Ishikawa (cell line): ENCODE results near the gene FAM8A1.

ENCODE experiments used
- CEBPB ChIP-seq: IDR thresholded peaks from 2 replicates; pipeline ENCODE4 v1.6.1; 2012
- CREB1 ChIP-seq: IDR thresholded peaks from 2 replicates; pipeline ENCODE4 v1.6.1; 2012; ENCODE audit warnings: low read depth
- EGR1 ChIP-seq: IDR thresholded peaks from 2 replicates; pipeline ENCODE4 v1.6.1; 2012
- EP300 ChIP-seq: IDR thresholded peaks from 2 replicates; pipeline ENCODE4 v1.6.1; 2012; ENCODE audit warnings: borderline replicate concordance
- FOXM1 ChIP-seq: IDR thresholded peaks from 2 replicates; pipeline ENCODE4 v1.6.1; 2012; ENCODE audit warnings: low read depth, borderline replicate concordance
- NFIC ChIP-seq: IDR thresholded peaks from 2 replicates; pipeline ENCODE4 v1.6.1; 2012
- TAF1 ChIP-seq: IDR thresholded peaks from 2 replicates; pipeline ENCODE4 v1.6.1; 2012; ENCODE audit warnings: low read depth, mild to moderate bottlenecking
- TCF12 ChIP-seq: IDR thresholded peaks from 2 replicates; pipeline ENCODE4 v1.6.1; 2012; ENCODE audit warnings: low read depth
- YY1 ChIP-seq: IDR thresholded peaks from 2 replicates; pipeline ENCODE4 v1.6.1; 2012; ENCODE audit warnings: low read depth
- TF ChIP-seq, protein P1 (sequence below): IDR thresholded peaks from 2 replicates; pipeline ENCODE4 v1.6.1; 2012
- TF ChIP-seq, protein P2 (sequence below): IDR thresholded peaks from 2 replicates; pipeline ENCODE4 v1.6.1; 2012; ENCODE audit warnings: low read depth, mild to moderate bottlenecking
- TF ChIP-seq, protein P3 (sequence below): IDR thresholded peaks from 2 replicates; pipeline ENCODE4 v1.6.1; 2012

DNA sequence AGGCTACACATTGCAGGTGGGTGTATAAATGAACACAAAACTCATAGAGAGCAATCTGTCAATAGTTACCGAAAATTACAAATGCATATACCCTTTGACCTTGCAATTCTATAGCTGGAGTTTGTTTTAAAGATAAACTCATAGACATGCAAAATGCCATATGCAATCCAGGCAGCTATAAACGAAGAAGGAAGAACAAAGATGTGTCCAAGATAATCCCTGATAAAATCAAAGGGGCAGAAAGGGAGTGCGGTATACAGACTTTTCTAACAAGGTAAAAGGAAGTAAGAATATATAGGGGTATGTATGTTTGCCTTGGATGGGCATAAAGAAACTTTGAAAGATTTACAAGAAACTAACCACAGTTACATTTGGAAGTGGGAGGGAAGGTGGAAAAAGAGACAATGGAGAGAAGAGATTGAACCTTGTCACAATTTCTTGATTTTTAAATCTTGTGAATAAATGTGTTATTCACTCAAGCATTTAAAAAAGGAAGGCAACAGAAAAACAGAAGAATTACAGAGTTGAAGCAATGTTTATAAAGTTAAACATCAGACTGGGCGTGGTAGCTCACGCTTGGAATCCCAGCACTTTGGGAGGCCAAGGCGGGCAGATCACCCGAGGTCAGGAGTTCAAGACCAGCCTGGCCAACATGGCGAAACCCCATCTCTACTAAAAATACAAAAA, 29.9 kb downstream of the FAM8A1 start:
- TF ChIP-seq, protein P1, sequence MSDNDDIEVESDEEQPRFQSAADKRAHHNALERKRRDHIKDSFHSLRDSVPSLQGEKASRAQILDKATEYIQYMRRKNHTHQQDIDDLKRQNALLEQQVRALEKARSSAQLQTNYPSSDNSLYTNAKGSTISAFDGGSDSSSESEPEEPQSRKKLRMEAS: no peak
- TF ChIP-seq, protein P2, sequence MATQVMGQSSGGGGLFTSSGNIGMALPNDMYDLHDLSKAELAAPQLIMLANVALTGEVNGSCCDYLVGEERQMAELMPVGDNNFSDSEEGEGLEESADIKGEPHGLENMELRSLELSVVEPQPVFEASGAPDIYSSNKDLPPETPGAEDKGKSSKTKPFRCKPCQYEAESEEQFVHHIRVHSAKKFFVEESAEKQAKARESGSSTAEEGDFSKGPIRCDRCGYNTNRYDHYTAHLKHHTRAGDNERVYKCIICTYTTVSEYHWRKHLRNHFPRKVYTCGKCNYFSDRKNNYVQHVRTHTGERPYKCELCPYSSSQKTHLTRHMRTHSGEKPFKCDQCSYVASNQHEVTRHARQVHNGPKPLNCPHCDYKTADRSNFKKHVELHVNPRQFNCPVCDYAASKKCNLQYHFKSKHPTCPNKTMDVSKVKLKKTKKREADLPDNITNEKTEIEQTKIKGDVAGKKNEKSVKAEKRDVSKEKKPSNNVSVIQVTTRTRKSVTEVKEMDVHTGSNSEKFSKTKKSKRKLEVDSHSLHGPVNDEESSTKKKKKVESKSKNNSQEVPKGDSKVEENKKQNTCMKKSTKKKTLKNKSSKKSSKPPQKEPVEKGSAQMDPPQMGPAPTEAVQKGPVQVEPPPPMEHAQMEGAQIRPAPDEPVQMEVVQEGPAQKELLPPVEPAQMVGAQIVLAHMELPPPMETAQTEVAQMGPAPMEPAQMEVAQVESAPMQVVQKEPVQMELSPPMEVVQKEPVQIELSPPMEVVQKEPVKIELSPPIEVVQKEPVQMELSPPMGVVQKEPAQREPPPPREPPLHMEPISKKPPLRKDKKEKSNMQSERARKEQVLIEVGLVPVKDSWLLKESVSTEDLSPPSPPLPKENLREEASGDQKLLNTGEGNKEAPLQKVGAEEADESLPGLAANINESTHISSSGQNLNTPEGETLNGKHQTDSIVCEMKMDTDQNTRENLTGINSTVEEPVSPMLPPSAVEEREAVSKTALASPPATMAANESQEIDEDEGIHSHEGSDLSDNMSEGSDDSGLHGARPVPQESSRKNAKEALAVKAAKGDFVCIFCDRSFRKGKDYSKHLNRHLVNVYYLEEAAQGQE: no peak
- TF ChIP-seq TAF1 (no peak), YY1 (no peak), FOXM1 (no peak), TCF12 (no peak), NFIC (no peak), CREB1 (no peak), CEBPB (no peak), EGR1 (no peak), EP300 (no peak)
- TF ChIP-seq, protein P3, sequence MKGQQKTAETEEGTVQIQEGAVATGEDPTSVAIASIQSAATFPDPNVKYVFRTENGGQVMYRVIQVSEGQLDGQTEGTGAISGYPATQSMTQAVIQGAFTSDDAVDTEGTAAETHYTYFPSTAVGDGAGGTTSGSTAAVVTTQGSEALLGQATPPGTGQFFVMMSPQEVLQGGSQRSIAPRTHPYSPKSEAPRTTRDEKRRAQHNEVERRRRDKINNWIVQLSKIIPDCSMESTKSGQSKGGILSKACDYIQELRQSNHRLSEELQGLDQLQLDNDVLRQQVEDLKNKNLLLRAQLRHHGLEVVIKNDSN: no peak
